GM23338 (cell line): ENCODE data around the gene SLC37A4. TPM values are rescaled to one million over a fixed set of nuclear protein-coding genes. Genes with fewer than 3 reads are reported as not detected.
A peak's percentile ranks its signal among the peaks of the same experiment; 100 is the strongest.

ENCODE experiments used
- ATAC-seq: fragments of 200-7000 bp; cut with Tn5 transposase; 3 replicates; pipeline ENCODE4 v1.9.1; 2020
- DNase-seq: peaks from one replicate; pipeline ENCODE4 v3.0.0-alpha.2; 2015; ENCODE audit warnings: low spot score
- H2AFZ ChIP-seq: fragments of 200-600 bp; sonication (generic); 2 replicates; pipeline ENCODE4 v1.8.0; 2016; ENCODE audit warnings: antibody characterized with exemption, mild to moderate bottlenecking, moderate library complexity
- H3F3A ChIP-seq: fragments of 200-600 bp; sonication (generic); replicated peaks from 2 replicates; pipeline ENCODE4 v1.8.0; 2017; ENCODE audit warnings: antibody characterized with exemption, mixed run types, low read depth
- H3K27ac ChIP-seq: fragments of 200-600 bp; sonication (generic); 2 replicates; pipeline ENCODE4 v1.6.1; 2016; ENCODE audit warnings: low read depth
- H3K27me3 ChIP-seq: fragments of 200-600 bp; sonication (generic); 2 replicates; pipeline ENCODE4 v1.8.0; 2016; ENCODE audit warnings: mild to moderate bottlenecking, mixed run types, moderate library complexity; ENCODE audit not compliant: insufficient read depth
- H3K36me3 ChIP-seq: fragments of 200-600 bp; sonication (generic); 2 replicates; pipeline ENCODE4 v1.8.0; 2016; ENCODE audit warnings: mild to moderate bottlenecking; ENCODE audit not compliant: insufficient read depth
- H3K4me1 ChIP-seq: fragments of 200-600 bp; sonication (generic); 2 replicates; pipeline ENCODE4 v1.8.0; 2016; ENCODE audit warnings: mild to moderate bottlenecking, moderate library complexity; ENCODE audit not compliant: insufficient read depth
- H3K4me2 ChIP-seq: fragments of 200-600 bp; sonication (generic); 2 replicates; pipeline ENCODE4 v1.7.1; 2017; ENCODE audit warnings: mixed run types
- H3K4me3 ChIP-seq: fragments of 200-600 bp; sonication (generic); 2 replicates; pipeline ENCODE4 v1.6.1; 2016; ENCODE audit warnings: mixed run types
- H3K79me2 ChIP-seq: fragments of 200-600 bp; sonication (generic); replicated peaks from 2 replicates; pipeline ENCODE4 v1.8.0; 2017; ENCODE audit warnings: mild to moderate bottlenecking; ENCODE audit not compliant: insufficient read depth
- H3K9me2 ChIP-seq: fragments of 200-600 bp; sonication (generic); 2 replicates; pipeline ENCODE4 v1.8.0; 2017; ENCODE audit not compliant: insufficient read depth
- H4K20me1 ChIP-seq: fragments of 200-600 bp; sonication (generic); replicated peaks from 2 replicates; pipeline ENCODE4 v1.8.0; 2017; ENCODE audit warnings: mild to moderate bottlenecking; ENCODE audit not compliant: insufficient read depth
- H3K27ac Mint-ChIP-seq: 2 replicates; pipeline ENCODE4 v1.8.0; 2020; ENCODE audit warnings: inconsistent platforms, mild to moderate bottlenecking, moderate library complexity, mixed read lengths
- H3K27me3 Mint-ChIP-seq: 3 replicates; pipeline ENCODE4 v1.8.0; 2022; ENCODE audit warnings: low read depth, mild to moderate bottlenecking, moderate library complexity, mixed read lengths, inconsistent platforms; ENCODE audit not compliant: insufficient read depth, poor library complexity
- H3K36me3 Mint-ChIP-seq: 3 replicates; pipeline ENCODE4 v1.8.0; 2021; ENCODE audit warnings: low read depth, mild to moderate bottlenecking, inconsistent platforms, moderate library complexity, mixed read lengths
- H3K4me1 Mint-ChIP-seq: 3 replicates; pipeline ENCODE4 v1.8.0; 2020; ENCODE audit warnings: mild to moderate bottlenecking, inconsistent platforms, mixed read lengths
- H3K4me3 Mint-ChIP-seq: 3 replicates; pipeline ENCODE4 v1.8.0; 2021; ENCODE audit warnings: moderate library complexity, mild to moderate bottlenecking, inconsistent platforms, mixed read lengths
- H3K9me3 Mint-ChIP-seq: 3 replicates; pipeline ENCODE4 v1.8.0; 2020; ENCODE audit warnings: moderate library complexity, mild to moderate bottlenecking, inconsistent platforms, mixed read lengths
- CREB1 ChIP-seq: fragments of 250-450 bp; sonication (Bioruptor Pico); IDR thresholded peaks from 2 replicates; pipeline ENCODE4 v1.5.0; 2020; ENCODE audit warnings: low read depth, mild to moderate bottlenecking, moderate library complexity
- ETS1 ChIP-seq: IDR thresholded peaks from 2 replicates; pipeline ENCODE4 v1.6.1; 2016; ENCODE audit warnings: antibody characterized with exemption
- EZH2 ChIP-seq: fragments of 200-600 bp; sonication (generic); IDR thresholded peaks from one replicate; pipeline ENCODE4 v1.8.0; 2017; ENCODE audit warnings: antibody characterized with exemption, mild to moderate bottlenecking, low read depth; ENCODE audit not compliant: unreplicated experiment
- EZH2phosphoT487 ChIP-seq: fragments of 200-600 bp; sonication (generic); IDR thresholded peaks from one replicate; pipeline ENCODE4 v1.8.1; 2018; ENCODE audit warnings: antibody characterized with exemption; ENCODE audit not compliant: unreplicated experiment
- JUNB ChIP-seq: IDR thresholded peaks from one replicate; pipeline ENCODE4 v1.6.1; 2016; ENCODE audit warnings: antibody characterized with exemption; ENCODE audit not compliant: unreplicated experiment
- NANOG ChIP-seq: IDR thresholded peaks from 2 replicates; pipeline ENCODE4 v1.6.1; 2016; ENCODE audit warnings: antibody characterized with exemption, borderline replicate concordance
- POLR2AphosphoS5 ChIP-seq: IDR thresholded peaks from 2 replicates; pipeline ENCODE4 v1.6.1; 2016; ENCODE audit warnings: antibody characterized with exemption, low read depth
- REST ChIP-seq: IDR thresholded peaks from one replicate; pipeline ENCODE4 v1.6.1; 2018; ENCODE audit warnings: antibody characterized with exemption; ENCODE audit not compliant: unreplicated experiment
- STAT1 ChIP-seq: IDR thresholded peaks from one replicate; pipeline ENCODE4 v1.6.1; 2016; ENCODE audit warnings: antibody characterized with exemption; ENCODE audit not compliant: unreplicated experiment
- ZNF114 ChIP-seq: fragments of 250-450 bp; sonication (Bioruptor Pico); IDR thresholded peaks from 2 replicates; pipeline ENCODE4 v1.5.0; 2020; ENCODE audit warnings: mild to moderate bottlenecking, moderate library complexity
- ZNF331 ChIP-seq: fragments of 250-450 bp; sonication (Bioruptor Pico); IDR thresholded peaks from 2 replicates; pipeline ENCODE4 v1.5.0; 2020; ENCODE audit warnings: low read depth, mild to moderate bottlenecking, moderate library complexity
- ZNF462 ChIP-seq: fragments of 250-450 bp; sonication (Bioruptor Pico); IDR thresholded peaks from 2 replicates; pipeline ENCODE4 v1.5.0; 2020; ENCODE audit warnings: mild to moderate bottlenecking, moderate library complexity
- polyA plus RNA-seq: library from polyadenylated mRNA; unstranded; fragments of >200 nt; fragmentation: Nextera tagmentation; extraction: Ambion mirVana; gene quantifications from 2 replicates; pipeline ENCODE4 v1.2.1, GENCODE V29; 2016
- total RNA-seq: library from RNA; depleted of rRNA; stranded (reverse); fragments of >200 nt; shearing (Covaris generic); gene quantifications from 2 replicates; pipeline ENCODE4 v1.2.3, GENCODE V29; 2014

SLC37A4 gene
- total and polyA plus RNA-seq, 2 experiments from 2014 or later: 23.4 to 56.4 TPM

GRCh38 chr11:119029069-119029339 is 1.7 kb downstream of the SLC37A4 start:
- H4K20me1 ChIP-seq: peaks cover 7% of the 10 kb centered on the region
- H2AFZ ChIP-seq: no peak overlapping the region
- H3K27ac ChIP-seq: no peak overlapping the region
- H3K4me1 ChIP-seq: peaks cover 14% of the 10 kb centered on the region
- H3K4me3 Mint-ChIP-seq: peak overlapping the region; percentile 76
- TF ChIP-seq NANOG: no peak
- no peak for TF ChIP-seq JUNB
- no peak for TF ChIP-seq ZNF114 (CRISPR knock-in tag)
- no peak for TF ChIP-seq EZH2
- TF ChIP-seq POLR2AphosphoS5: no peak
- no peak for TF ChIP-seq REST
- TF ChIP-seq CREB1 (CRISPR knock-in tag): no peak
- TF ChIP-seq STAT1: no peak
- no peak for TF ChIP-seq ZNF331 (CRISPR knock-in tag)
- no peak for TF ChIP-seq ZNF462 (CRISPR knock-in tag)
- TF ChIP-seq ETS1: no peak
- TF ChIP-seq EZH2phosphoT487: no peak
- H3K9me3 Mint-ChIP-seq: no peaks in the 10 kb centered on the region; the same call in 2 of the 3 replicates
- DNase-seq (no peak), ATAC-seq (no peak)
- H3K36me3 ChIP-seq: peaks cover 6% of the 10 kb centered on the region
- peaks cover 8% of the 10 kb centered on the region for H3K79me2 ChIP-seq
- peaks cover 31% of the 10 kb centered on the region for H3F3A ChIP-seq
- H3K27ac Mint-ChIP-seq: peak overlapping the region; percentile 46
- peak overlapping the region; percentile 98 for H3K4me2 ChIP-seq
- H3K4me1 Mint-ChIP-seq: peaks cover 31% of the 10 kb centered on the region
- H3K27me3 ChIP-seq: no peaks in the 10 kb centered on the region
- H3K4me3 ChIP-seq: peak overlapping the region; percentile 91; the same call in 1 of the 2 replicates
- H3K9me2 ChIP-seq: no peaks in the 10 kb centered on the region
- peaks cover 27% of the 10 kb centered on the region for H3K27me3 Mint-ChIP-seq
- H3K36me3 Mint-ChIP-seq: peaks cover 45% of the 10 kb centered on the region
